Stimulated activated CD4-positive, alpha-beta T cell treated with anti-CD3 and anti-CD28 coated beads, Interleukin-1b, Interleukin-23, amount 100 ng/mL, for 24 hours (primary cell): ENCODE results near the gene NAA38.
"Not testable (repeated sequence)": the region's sequence is repeated elsewhere in the genome, so short reads cannot be mapped to it uniquely, and the experiment has no call there.

ENCODE experiments used
- DNase-seq, 4 experiments: peaks; one replicate each; pipeline ENCODE4 v3.0.0-alpha.2; 2020; ENCODE audit warnings: low read depth in 4 of 4, low spot score in 1 of 4

NAA38 gene

DNA sequence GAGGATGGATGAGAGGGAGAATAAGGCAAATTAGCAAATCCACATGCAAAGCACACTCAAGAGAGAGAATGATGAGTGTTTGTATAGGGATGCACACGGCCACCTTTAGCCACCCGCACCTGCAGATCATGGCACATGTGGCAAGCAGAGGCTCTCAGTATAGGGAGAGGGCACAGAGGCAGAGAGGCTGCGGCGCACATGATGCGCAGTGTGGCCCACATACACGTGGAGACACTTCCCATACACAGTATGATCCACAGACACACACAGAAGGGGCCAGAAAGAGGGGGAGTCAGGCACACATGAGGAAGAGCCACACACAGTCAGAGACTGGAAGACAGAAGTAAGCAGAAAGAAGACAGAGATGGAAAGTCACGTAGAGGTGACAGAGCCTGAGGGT lies 24.7 kb upstream of the NAA38 start:
- no peak for DNase-seq

DNA sequence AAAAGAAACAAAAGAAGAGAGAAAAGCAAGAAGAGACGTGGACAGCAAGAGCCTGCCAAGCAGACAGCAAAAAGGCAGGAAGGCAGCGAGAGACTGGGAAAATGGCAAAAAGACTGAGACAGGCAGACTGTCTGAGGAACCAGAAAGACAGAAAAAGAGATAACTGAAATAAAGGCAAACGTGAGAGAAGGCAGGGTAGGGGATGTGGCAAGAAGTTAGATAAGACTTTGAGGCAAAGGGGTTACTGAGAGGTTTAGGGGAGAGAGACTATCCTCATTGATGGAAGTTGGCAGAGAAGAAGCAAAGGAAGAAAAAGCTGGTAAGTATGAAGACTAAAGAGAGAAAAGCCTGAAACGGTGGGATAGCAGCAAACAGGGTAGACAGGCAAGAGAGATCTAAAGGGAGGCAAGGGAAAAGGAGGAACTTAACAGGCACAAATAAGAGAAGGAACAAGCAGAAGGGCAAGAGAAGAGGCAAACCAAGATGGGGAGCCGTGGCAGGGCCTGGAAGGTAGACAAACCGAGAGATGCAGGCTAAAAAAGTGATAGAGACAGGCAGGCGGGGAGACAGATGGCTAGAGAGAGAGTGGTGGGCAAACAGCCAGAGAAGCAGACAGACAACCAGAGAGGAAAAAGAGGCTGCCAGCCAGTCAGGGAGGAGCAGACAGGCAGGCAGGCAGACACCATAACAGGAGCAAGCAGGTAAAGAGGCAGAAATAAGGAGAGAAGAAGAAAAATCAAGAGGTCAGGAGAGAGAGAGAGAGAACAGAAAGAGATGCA lies 24.1 kb upstream of the NAA38 start:
- no peak for DNase-seq

GRCh38 chr17:7880076-7880868 lies 22.9 kb upstream of the NAA38 start:
- DNase-seq: no peak

DNA sequence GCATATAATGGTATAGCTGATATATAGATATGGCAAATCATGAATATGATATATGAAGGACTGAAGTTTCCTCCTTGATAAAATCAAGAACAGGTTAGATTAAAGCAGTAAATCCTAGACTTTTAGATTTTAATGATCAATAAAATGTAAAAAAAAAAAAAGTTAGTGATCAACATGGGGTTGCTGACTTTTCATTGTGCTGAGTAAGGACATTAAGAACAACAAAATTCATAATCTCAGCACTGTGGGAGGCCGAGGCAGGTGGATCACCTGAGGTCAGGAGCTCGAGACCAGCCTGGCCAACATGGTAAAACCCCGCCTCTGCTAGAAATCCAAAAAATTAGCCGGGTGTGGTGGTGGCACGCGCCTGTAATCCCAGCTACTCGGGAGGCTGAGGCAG lies 20.9 kb upstream of the NAA38 start:
- DNase-seq: no peak

- no peak for DNase-seq
Observed at GRCh38 chr17:7875804-7876370, 18.5 kb upstream of the NAA38 start.

- DNase-seq: no peak
Observed at GRCh38 chr17:7873051-7873450, 15.7 kb upstream of the NAA38 start.

DNA sequence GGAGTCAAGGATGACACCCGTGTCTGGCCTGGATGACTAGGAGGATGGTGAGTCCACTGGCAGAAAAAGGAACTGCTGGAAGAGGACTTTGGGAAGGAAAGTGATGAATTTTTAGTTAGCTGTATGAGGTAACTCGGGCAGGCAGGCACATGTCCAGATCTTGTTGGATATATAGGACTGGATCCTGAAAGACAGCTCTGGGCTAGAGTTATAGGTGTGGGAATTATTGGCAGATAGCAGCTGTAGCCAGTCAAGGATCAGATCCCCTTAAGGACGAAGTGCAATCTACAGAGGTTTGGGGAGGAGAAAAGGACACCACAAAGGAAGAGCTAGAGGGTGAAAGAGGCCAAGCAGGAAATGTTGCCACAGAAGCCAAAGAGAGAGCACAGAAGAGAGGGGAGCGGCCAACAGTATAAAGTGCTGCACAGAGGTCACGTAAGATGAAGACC lies 10.5 kb upstream of the NAA38 start:
- no peak for DNase-seq

- DNase-seq: no peak
Observed at GRCh38 chr17:7864995-7865650, 7.8 kb upstream of the NAA38 start.

- DNase-seq: not testable (repeated sequence)
Observed at GRCh38 chr17:7864384-7864783, 7.0 kb upstream of the NAA38 start.

DNA sequence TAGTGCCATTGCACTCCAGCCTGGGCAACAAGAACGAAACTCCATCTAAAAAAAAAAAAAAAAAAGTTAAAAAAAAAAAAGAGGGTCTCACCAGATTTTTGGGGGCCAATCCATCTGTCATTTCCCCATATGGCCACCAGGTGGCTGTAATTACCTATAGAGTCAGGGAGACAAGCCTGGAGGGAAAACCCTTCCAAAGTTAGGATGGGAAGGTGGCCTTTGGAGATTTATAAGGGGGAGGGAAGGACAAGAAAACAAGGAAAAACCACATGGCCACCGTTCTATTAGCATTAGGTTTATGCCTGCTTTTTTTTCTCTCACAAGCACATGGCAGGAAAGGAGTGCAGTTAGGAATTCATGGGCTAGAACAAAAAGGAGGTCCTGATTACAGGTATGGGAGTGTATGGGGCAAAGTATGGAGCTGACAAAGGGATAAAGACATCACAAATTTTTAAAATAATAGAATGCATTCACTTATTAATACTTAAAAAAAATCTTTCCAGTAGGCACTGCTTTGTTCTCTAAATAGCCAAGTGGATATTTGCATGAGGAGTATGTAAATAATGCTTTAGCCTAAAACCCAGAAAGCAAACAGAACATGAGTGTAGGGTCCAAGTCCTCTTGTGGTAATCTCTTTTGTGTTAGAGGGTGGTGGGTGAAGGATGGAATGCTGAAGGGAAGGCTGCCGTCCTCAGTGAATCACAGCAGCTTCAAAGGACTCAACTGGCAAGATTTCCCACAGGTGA lies 5.5 kb upstream of the NAA38 start:
- no peak for DNase-seq

DNA sequence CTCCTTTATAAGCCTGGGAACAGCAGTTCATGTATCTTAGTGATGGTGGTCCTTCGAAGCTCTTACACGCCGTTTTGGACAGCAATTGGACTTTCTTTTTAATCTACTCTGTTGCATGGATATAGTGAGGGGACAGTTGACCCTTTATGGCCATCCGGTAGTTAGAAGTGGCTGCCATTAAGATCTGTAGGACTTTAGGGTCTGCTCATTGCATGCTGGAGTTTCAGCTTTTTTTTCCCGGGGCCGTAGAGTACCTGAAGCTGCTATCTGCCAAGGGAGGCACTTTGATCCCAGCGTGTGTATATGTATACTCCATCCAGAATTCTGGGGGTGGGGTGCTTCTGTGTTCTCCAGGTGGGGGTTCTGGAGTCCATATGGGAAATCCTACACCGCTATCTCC lies 1.7 kb upstream of the NAA38 start:
- no peak for DNase-seq

DNA sequence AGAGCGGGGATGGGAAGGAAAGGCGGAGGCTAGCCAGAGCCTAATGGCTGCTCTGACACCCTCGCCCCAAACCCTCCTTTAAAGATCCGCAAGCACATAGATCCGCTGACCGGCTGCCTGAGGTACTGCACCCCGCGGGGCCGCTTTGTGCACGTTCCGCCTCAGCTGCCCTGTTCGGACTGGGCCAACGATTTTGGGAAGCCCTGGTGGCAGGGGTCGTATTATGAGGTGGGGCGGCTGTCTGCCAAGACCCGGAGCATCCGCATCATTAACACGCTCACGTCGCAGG lies 1.1 kb upstream of the NAA38 start:
- no peak for DNase-seq

DNA sequence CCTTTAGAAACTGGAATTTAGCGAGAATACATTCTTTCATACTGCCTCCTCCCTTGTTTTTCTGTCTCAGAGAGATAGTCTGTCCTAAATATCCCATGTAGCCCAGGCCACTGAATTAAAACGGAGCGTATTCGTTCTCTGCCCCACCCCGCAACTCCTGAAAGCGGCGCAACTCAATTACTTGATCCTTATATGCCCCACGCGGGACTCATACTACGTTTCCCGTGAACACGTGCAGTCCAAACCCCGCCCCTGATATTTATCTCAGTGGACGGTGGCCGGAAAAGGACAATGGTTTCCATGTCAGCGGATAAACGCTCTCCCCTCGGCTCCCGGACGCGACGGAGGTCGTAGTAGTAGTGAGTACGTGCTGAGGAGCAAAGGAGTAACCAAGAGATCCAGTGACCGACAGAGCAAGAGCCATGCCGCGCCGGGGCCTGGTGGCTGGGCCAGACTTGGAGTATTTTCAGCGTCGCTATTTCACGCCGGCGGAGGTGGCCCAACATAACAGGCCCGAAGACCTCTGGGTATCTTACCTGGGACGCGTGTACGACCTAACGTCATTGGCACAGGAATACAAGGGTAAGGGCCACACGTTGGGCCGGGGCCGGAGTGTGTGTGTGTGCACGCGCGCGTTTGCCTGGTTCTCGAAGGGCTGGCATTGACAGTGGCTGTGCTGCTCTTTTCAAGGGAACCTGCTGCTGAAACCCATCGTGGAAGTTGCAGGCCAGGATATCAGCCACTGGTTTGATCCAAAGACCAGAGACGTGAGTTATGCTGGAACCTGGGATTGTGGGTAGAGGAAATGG lies 558 bp upstream of the NAA38 start, which contains the start of gene CYB5D1:
Gene CYB5D1 (plus strand): TSS at position 291 of the 809 bp plus-strand sequence. CDS start 132 bp downstream, at position 423.
- peak; percentile 73 to 81 (median 76) for DNase-seq

DNA sequence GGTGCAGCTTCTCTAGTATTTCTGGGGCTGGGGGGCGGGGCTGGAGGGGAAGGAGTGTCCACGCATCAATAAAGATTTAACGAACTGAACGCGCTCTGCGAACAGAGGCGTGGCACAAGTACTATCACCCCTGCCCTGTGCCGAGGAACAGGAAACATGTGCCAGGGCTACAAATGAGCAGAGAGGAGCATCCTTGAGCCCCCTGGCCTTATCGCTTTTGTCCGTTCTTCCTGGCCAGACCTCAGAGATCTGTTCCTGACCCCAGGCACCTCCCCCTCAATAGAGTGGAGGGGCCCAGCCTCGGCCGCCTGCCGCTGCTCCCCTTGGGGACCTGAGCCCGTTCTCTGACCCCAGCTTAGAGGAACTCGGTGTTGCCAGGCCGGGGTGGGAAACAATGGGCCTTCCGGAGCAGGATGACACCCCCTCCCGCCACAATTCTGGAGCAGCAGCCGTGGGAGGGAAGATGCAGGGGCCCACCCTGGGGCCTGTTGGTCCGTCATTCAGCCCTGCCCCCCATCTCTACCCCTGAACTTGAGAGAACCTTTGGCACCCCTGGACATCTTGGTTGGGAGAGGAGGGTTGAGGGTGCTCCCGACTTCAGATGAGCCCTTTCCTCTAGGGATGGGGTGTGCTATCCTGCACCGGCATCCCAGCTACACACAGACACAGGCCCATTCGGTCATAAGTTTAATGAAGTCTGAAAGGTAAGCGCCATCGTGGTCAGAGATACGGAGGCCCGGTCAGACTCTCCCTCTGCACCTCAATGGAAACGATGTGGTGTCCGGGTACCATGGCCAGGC lies 1.1 kb downstream of the NAA38 start:
- DNase-seq: no peak

- DNase-seq: no peak
Observed at GRCh38 chr17:7855660-7856010, 1.7 kb downstream of the NAA38 start.

- DNase-seq: no peak
Observed at GRCh38 chr17:7854851-7855659, 2.3 kb downstream of the NAA38 start, which contains the start of gene TMEM88. Gene TMEM88, plus strand, starts transcription at chr17:7855066. Its CDS starts 9 bp downstream, at chr17:7855075.

DNA sequence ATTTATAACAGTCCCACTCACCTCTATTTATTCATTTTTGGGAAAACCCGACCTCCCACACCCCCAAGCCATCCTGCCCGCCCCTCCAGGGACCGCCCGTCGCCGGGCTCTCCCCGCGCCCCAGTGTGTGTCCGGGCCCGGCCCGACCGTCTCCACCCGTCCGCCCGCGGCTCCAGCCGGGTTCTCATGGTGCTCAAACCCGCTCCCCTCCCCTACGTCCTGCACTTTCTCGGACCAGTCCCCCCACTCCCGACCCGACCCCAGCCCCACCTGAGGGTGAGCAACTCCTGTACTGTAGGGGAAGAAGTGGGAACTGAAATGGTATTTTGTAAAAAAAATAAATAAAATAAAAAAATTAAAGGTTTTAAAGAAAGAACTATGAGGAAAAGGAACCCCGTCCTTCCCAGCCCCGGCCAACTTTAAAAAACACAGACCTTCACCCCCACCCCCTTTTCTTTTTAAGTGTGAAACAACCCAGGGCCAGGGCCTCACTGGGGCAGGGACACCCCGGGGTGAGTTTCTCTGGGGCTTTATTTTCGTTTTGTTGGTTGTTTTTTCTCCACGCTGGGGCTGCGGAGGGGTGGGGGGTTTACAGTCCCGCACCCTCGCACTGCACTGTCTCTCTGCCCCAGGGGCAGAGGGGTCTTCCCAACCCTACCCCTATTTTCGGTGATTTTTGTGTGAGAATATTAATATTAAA lies 3.1 kb downstream of the NAA38 start:
- DNase-seq: no peak

DNA sequence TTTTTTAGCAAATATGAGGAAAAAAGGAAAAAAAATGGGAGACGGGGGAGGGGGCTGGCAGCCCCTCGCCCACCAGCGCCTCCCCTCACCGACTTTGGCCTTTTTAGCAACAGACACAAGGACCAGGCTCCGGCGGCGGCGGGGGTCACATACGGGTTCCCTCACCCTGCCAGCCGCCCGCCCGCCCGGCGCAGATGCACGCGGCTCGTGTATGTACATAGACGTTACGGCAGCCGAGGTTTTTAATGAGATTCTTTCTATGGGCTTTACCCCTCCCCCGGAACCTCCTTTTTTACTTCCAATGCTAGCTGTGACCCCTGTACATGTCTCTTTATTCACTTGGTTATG lies 3.7 kb downstream of the NAA38 start:
- DNase-seq: no peak
